ENCODE data around the gene PPP2R5C. TPM values are rescaled to one million over a fixed set of nuclear protein-coding genes. Genes with fewer than 3 reads are reported as not detected.
"Not testable (repeated sequence)": the region's sequence is repeated elsewhere in the genome, so short reads cannot be mapped to it uniquely, and the experiment has no call there.

Gene PPP2R5C
- total and polyA plus RNA-seq, 7 donors = 90.2 to 175 (median 131) TPM

GRCh38 chr14:101796016-101796415, 34.5 kb downstream of the PPP2R5C start:
- H3K27ac ChIP-seq = peak overlapping the region; percentile 77 to 86 (median 83)
- 93 to 94% methylated on average over 8 of the region's 8 CpGs for WGBS, 2 donors
- no peaks in the 10 kb centered on the region for H3K27me3 ChIP-seq
- intact Hi-C loops (cut with DNase I) = loop anchor here (2.0 to 5.0 kb wide), 2 partner anchors 15 to 36 kb away; no protein-coding TSS in a partner anchor
- H3K36me3 ChIP-seq = no peaks in the 10 kb centered on the region
- peaks cover 0 to 48% (median 27%) of the 10 kb centered on the region in 4 donors for H3K4me1 ChIP-seq
- H3K9me3 ChIP-seq = no peaks in the 10 kb centered on the region
- no peak overlapping the region for H3K4me3 ChIP-seq
- no peak for DNase-seq
- TF ChIP-seq POLR2AphosphoS5 (IDR thresholded peaks at IDR 0.05) (no peak), EP300 (IDR thresholded peaks at IDR 0.05) (no peak), POLR2A (IDR thresholded peaks at IDR 0.05) (no peak)
- TF ChIP-seq, protein P1, sequence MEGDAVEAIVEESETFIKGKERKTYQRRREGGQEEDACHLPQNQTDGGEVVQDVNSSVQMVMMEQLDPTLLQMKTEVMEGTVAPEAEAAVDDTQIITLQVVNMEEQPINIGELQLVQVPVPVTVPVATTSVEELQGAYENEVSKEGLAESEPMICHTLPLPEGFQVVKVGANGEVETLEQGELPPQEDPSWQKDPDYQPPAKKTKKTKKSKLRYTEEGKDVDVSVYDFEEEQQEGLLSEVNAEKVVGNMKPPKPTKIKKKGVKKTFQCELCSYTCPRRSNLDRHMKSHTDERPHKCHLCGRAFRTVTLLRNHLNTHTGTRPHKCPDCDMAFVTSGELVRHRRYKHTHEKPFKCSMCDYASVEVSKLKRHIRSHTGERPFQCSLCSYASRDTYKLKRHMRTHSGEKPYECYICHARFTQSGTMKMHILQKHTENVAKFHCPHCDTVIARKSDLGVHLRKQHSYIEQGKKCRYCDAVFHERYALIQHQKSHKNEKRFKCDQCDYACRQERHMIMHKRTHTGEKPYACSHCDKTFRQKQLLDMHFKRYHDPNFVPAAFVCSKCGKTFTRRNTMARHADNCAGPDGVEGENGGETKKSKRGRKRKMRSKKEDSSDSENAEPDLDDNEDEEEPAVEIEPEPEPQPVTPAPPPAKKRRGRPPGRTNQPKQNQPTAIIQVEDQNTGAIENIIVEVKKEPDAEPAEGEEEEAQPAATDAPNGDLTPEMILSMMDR (IDR thresholded peaks at IDR 0.05) = no peak

GRCh38 chr14:101796479-101796878, 35.0 kb downstream of the PPP2R5C start:
- 95% methylated on average over 10 of the region's 10 CpGs for WGBS, 2 donors
- peak overlapping the region; percentile 77 to 86 (median 83) for H3K27ac ChIP-seq
- no peaks in the 10 kb centered on the region for H3K36me3 ChIP-seq
- no peak for DNase-seq
- no peaks in the 10 kb centered on the region for H3K9me3 ChIP-seq
- H3K4me1 ChIP-seq = peaks cover 0 to 48% (median 26%) of the 10 kb centered on the region in 4 donors
- TF ChIP-seq, protein P1 (IDR thresholded peaks at IDR 0.05) = no peak
- no peak for TF ChIP-seq EP300 (IDR thresholded peaks at IDR 0.05)
- no peak for TF ChIP-seq POLR2A (IDR thresholded peaks at IDR 0.05)
- no peak for TF ChIP-seq POLR2AphosphoS5 (IDR thresholded peaks at IDR 0.05)
- intact Hi-C loops (cut with DNase I) = loop anchor here (2.0 to 5.0 kb wide), 2 partner anchors 14 to 36 kb away; no protein-coding TSS in a partner anchor
- H3K27me3 ChIP-seq = no peaks in the 10 kb centered on the region
- H3K4me3 ChIP-seq = no peak overlapping the region

- no peak overlapping the region for H3K4me3 ChIP-seq
- no peaks in the 10 kb centered on the region for H3K9me3 ChIP-seq
- peak overlapping the region; percentile 77 to 86 (median 83) for H3K27ac ChIP-seq
- intact Hi-C loops (cut with DNase I) = loop anchor here (2.0 to 5.0 kb wide), 2 partner anchors 13 to 34 kb away; no protein-coding TSS in a partner anchor
- TF ChIP-seq POLR2AphosphoS5 (IDR thresholded peaks at IDR 0.05) = peak in 3 of 4 donors; percentile 35 to 42 (median 40)
- no peak for TF ChIP-seq POLR2A (IDR thresholded peaks at IDR 0.05)
- TF ChIP-seq, protein P1 (IDR thresholded peaks at IDR 0.05) = no peak
- peak in 2 of 4 donors; percentile 17 to 53 for TF ChIP-seq EP300 (IDR thresholded peaks at IDR 0.05)
- WGBS, 2 donors = 90 to 93% methylated on average over 5 of the region's 5 CpGs
- H3K27me3 ChIP-seq = no peaks in the 10 kb centered on the region
- no peaks in the 10 kb centered on the region for H3K36me3 ChIP-seq
- peaks cover 0 to 41% (median 22%) of the 10 kb centered on the region in 4 donors for H3K4me1 ChIP-seq
- no peak for DNase-seq
Observed at GRCh38 chr14:101797856-101798255, 36.3 kb downstream of the PPP2R5C start.

GRCh38 chr14:101804373-101804772, 42.9 kb downstream of the PPP2R5C start:
- H3K4me1 ChIP-seq; H3K27me3 ChIP-seq; intact Hi-C loops (cut with DNase I); H3K4me3 ChIP-seq; DNase-seq; H3K9me3 ChIP-seq; H3K36me3 ChIP-seq; H3K27ac ChIP-seq: not testable (repeated sequence)
- 95 to 100% methylated on average over 1 of the region's 1 CpG for WGBS, 2 donors

- H3K27me3 ChIP-seq; H3K9me3 ChIP-seq; DNase-seq; H3K36me3 ChIP-seq; intact Hi-C loops (cut with DNase I); H3K4me3 ChIP-seq; H3K27ac ChIP-seq: not testable (repeated sequence)
- H3K4me1 ChIP-seq = peaks cover 0 to 14% (median 10%) of the 10 kb centered on the region in 4 donors
- 95 to 98% methylated on average over 1 of the region's 1 CpG for WGBS, 2 donors
Observed at GRCh38 chr14:101806252-101806651, 44.7 kb downstream of the PPP2R5C start.
